GM12872 (cell line): ENCODE measurements around the gene TPM4.

ENCODE experiments used
- CTCF ChIP-seq: IDR thresholded peaks from 3 replicates; pipeline ENCODE4 v1.5.1; 2011; ENCODE audit warnings: low read depth, mild to moderate bottlenecking, low read length, moderate library complexity; ENCODE audit not compliant: insufficient read depth

The TPM4 gene

DNA sequence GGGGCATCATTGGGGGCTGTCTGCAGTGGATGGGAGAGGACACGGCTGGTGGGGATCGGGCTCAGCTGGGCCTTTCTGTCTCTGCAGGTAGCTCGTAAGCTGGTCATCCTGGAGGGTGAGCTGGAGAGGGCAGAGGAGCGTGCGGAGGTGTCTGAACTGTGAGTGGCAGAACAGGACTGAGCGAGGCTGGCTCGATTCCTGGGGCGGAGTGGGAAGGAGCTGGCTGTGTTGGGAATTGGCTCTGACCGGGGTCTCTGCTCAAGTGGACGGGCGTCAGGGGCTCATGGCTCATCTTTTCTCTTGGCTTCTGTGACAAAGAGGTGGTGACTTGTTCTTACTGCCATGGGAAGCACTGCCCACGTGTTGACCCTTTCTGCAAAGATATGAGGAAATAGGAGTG is 11.6 kb downstream of the TPM4 start:
- no peak for TF ChIP-seq CTCF

GRCh38 chr19:16088351-16089009 is 12.2 kb downstream of the TPM4 start:
- 0 out of 3 replicates have a peak, but pooled peaks have one; percentile 6 for TF ChIP-seq CTCF

DNA sequence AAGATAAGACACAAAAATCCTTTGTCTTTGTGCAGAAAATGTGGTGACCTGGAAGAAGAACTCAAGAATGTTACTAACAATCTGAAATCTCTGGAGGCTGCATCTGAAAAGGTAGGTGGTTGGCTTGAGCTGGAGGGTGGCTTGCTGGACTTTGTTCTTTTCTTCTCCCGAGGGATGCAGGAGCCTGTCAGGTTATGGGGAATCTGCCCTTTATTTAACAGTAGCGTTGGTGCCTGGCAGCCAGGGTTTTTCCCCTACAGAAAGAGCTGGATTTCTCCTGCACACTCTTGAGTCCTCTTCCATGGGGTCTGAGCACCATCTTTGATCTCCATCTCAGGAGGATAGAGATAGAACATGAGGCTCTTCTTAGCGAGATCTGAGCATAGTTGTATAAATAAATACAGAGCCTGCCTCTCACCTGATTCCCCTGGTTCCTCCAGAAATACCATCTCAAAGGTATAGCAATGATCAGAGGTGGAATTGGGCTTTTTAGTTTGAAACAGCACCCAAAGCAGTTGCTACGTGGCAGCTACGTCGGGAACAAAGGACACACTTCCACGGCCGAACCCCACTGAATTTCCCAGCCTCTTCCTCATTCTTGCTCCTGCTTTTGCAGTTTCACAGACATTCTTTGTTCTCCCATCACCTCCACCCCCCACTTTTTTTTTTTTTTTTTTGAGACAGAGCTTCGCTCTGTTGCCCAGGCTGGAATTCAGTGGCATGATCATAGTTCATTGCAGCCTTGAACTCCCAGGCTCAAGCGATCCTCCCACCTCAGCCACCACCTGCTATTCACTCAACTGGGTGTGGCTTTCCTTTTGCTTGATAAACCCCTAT is 12.9 kb downstream of the TPM4 start:
- TF ChIP-seq CTCF = no peak

- TF ChIP-seq CTCF = no peak
These were observed 15.5 kb downstream of the TPM4 start for GRCh38 chr19:16091546-16092475.

GRCh38 chr19:16094360-16095070 is 18.2 kb downstream of the TPM4 start:
- no peak for TF ChIP-seq CTCF

DNA sequence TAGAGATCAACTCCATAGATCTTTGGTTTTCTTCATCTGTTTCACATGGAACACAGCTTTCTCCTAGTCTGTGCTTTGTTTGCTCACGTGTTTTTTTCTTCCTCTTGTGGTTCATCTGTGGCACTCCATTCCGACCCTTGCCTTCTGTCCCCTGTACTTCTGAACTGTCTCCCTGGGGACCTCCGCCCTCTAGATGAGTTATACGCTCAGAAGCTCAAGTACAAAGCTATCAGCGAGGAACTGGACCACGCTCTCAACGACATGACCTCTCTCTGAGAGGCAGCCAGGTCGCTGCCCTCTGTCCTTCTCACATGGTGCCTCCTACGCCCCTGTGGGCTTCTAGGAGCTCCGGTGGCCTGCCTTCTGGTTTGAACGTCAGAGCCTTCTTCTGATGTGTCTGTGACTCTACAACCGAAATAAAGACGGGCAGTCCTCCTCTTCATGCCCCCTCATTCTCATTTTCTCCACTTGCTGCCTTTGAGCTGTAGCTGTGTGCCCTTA is 18.8 kb downstream of the TPM4 start:
- TF ChIP-seq CTCF = no peak
